Common myeloid progenitor, CD34-positive (primary cell): ENCODE results near the gene CYSLTR2.

Experiments
- CTCF ChIA-PET: fragments of 350-600 bp; sonication (Branson Sonifier 250); formaldehyde crosslinking; loops from one replicate; lab custom pipeline; 2021; ENCODE audit warnings: antibody characterized with exemption; lab: Charles Lee
- POLR2A ChIA-PET: fragments of 350-600 bp; sonication (Branson Sonifier 250); formaldehyde crosslinking; loops from one replicate; lab custom pipeline; 2021; ENCODE audit warnings: antibody characterized with exemption; lab: Charles Lee
- DNase-seq, 3 donors: peaks; one replicate each; pipeline versions ENCODE4 v3.0.0 to v3.0.0-alpha.2; 2013
- H3K27ac ChIP-seq, 2 experiments: 1 replicate in 1 of 2; 2 replicates in 1 of 2; pipeline ENCODE4 v1.7.0; 2013; ENCODE audit warnings: inconsistent platforms in 2 of 2, low read length in 2 of 2, mild to moderate bottlenecking in 2 of 2, low read depth in 1 of 2, moderate library complexity in 1 of 2; ENCODE audit not compliant: severe bottlenecking in 2 of 2, insufficient read depth in 1 of 2, poor library complexity in 1 of 2
- H3K27me3 ChIP-seq, 5 experiments: replicated peaks in 2 of 5; 1 replicate in 3 of 5; 2 replicates in 2 of 5; pipeline versions ENCODE4 v1.6.1 to v1.7.0; 2013; ENCODE audit warnings: low read length in 4 of 5, mild to moderate bottlenecking in 2 of 5, moderate library complexity in 2 of 5, inconsistent platforms in 1 of 5; ENCODE audit not compliant: insufficient read depth in 5 of 5, control insufficient read depth in 4 of 5
- H3K36me3 ChIP-seq, 4 experiments: 1 replicate in 2 of 4; 2 replicates in 2 of 4; pipeline versions ENCODE4 v1.6.1 to v1.7.0; 2013; ENCODE audit warnings: low read length in 3 of 4, control low read depth in 1 of 4, mild to moderate bottlenecking in 1 of 4; ENCODE audit not compliant: control insufficient read depth in 4 of 4, insufficient read depth in 4 of 4
- H3K4me1 ChIP-seq, 4 experiments: 1 replicate in 3 of 4; 2 replicates in 1 of 4; pipeline versions ENCODE4 v1.6.1 to v1.7.1; 2013; ENCODE audit warnings: low read length in 3 of 4, mild to moderate bottlenecking in 3 of 4, control low read depth in 1 of 4, inconsistent platforms in 1 of 4, moderate library complexity in 1 of 4; ENCODE audit not compliant: control insufficient read depth in 4 of 4, insufficient read depth in 4 of 4; ENCODE audit errors: control extremely low read depth in 1 of 4
- H3K4me3 ChIP-seq, 7 experiments: 1 replicate in 4 of 7; 2 replicates in 3 of 7; pipeline versions ENCODE4 v1.5.1 to v1.7.0; 2013; ENCODE audit warnings: mild to moderate bottlenecking in 7 of 7, low read length in 6 of 7, moderate library complexity in 6 of 7, inconsistent platforms in 2 of 7, low read depth in 2 of 7, control low read depth in 1 of 7; ENCODE audit not compliant: insufficient read depth in 4 of 7, control insufficient read depth in 1 of 7; ENCODE audit errors: extremely low read depth in 1 of 7
- H3K9me3 ChIP-seq, 5 experiments: 1 replicate in 4 of 5; 2 replicates in 1 of 5; pipeline versions ENCODE4 v1.6.1 to v1.7.1; 2013; ENCODE audit warnings: low read length in 4 of 5, mild to moderate bottlenecking in 2 of 5, inconsistent platforms in 1 of 5, low read depth in 1 of 5, moderate library complexity in 1 of 5; ENCODE audit not compliant: control insufficient read depth in 4 of 5, insufficient read depth in 2 of 5; ENCODE audit errors: control extremely low read depth in 1 of 5
- WGBS: methylation state at CpG from one replicate; pipeline ENCODE4 v1.1.5; 2013; ENCODE audit not compliant: insufficient coverage; 5-methylcytosine and 5-hydroxymethylcytosine counted together

CYSLTR2 gene

DNA sequence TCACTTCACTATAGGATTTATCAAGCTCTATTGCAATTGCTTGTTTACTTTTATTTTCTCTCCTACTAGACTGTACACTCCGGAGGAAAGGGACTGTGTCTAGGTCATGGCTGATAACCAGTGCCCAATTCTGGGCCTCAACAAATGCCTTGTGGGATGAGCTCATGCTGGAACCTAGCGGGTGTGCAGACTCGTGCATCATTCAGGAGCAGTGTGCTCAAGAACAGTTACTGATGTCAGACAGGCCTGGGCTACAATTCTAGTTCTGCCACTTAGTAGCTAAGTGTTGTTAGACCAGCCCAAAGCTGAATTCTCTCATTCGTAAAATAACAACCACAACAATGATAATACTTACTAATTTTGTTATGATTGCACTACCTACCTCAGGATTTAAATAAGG, 95.4 kb downstream of the CYSLTR2 start:
- Histone ChIP-seq H3K36me3 (no peaks in the 10 kb centered on the region), H3K4me3 (no peak overlapping the region), H3K27me3 (no peaks in the 10 kb centered on the region), H3K4me1 (peaks cover 0 to 2% (median 0%) of the 10 kb centered on the region in 4 experiments), H3K27ac (no peak overlapping the region), H3K9me3 (peaks cover 0 to 3% (median 0%) of the 10 kb centered on the region in 5 experiments)
- WGBS = 100% methylated on average over 3 of the region's 4 CpGs
- DNase-seq = no peak
- ChIA-PET POLR2A (interaction anchor here (1.2 kb wide), 1 partner anchor 11 kb away, joined by 3 read pairs; no protein-coding TSS in a partner anchor), CTCF (interaction anchor here (1.0 to 2.4 kb wide), 4 partner anchors 10 to 154 kb away, joined by 3 to 10 read pairs (median 4); no protein-coding TSS in a partner anchor)

- CTCF ChIA-PET = interaction anchor here (0.7 to 2.4 kb wide), 5 partner anchors 12 to 155 kb away, joined by 3 to 10 read pairs (median 3); no protein-coding TSS in a partner anchor
- Histone ChIP-seq H3K4me1 (peaks cover 0 to 2% (median 0%) of the 10 kb centered on the region in 4 experiments), H3K36me3 (no peaks in the 10 kb centered on the region), H3K27me3 (no peaks in the 10 kb centered on the region), H3K27ac (no peak overlapping the region), H3K4me3 (no peak overlapping the region), H3K9me3 (no peaks in the 10 kb centered on the region)
- WGBS = 77% methylated on average over 12 of the region's 15 CpGs
- POLR2A ChIA-PET = interaction anchor here (1.2 kb wide), 1 partner anchor 12 kb away, joined by 3 read pairs; no protein-coding TSS in a partner anchor
- DNase-seq = peak; percentile 16 to 62 (median 58)
Measured at GRCh38 chr13:48749699-48750473, 96.2 kb downstream of the CYSLTR2 start.

DNA sequence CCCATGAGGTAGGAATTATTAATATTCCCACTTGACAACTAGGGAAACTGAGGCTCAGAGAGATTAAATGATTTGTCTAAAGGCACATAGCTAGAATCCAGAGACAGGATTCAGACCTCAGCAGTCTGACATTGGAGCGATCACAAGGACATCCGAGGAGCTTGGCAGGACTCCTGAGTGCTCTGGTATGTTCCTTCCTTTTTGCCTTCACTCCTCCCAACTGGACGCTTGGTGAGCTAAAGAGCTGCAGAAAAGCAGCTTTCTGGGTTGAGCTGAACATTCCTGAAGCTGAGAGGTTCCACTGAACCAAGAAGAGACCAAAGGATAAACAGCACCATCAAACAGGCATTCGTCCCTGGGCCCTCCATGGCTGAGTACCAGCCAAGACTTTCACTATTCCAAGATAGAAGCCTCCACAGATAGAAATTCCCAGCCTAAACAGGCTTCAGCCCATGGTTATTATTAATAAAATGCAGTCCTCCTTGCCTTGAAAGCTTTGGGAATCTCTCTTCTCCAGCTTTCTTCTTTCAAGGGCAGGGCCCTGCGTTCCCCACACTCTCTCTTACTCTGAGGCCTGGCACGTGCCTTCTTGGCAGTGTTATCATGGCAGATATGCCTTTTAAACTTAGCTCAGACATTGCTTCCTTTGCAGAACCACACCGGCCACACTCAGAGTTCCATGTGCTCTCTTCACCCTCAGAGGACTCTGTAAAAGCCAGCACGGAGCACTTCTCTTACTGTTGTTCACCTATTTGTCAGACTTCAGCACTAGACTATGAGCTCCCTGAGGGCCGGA, 97.1 kb downstream of the CYSLTR2 start:
- Histone ChIP-seq H3K9me3 (peaks cover 0 to 3% (median 3%) of the 10 kb centered on the region in 5 experiments), H3K27ac (no peak overlapping the region), H3K4me1 (peaks cover 0 to 2% (median 0%) of the 10 kb centered on the region in 4 experiments), H3K27me3 (no peaks in the 10 kb centered on the region), H3K36me3 (no peaks in the 10 kb centered on the region), H3K4me3 (no peak overlapping the region)
- 92% methylated on average over 8 of the region's 9 CpGs for WGBS
- ChIA-PET POLR2A (interaction anchor here (0.6 kb wide), 1 partner anchor 621 kb away, joined by 4 read pairs; no protein-coding TSS in a partner anchor), CTCF (interaction anchor here (0.6 to 2.4 kb wide), 8 partner anchors 9 to 156 kb away, joined by 3 to 10 read pairs (median 4); no protein-coding TSS in a partner anchor)
- DNase-seq = no peak

DNA sequence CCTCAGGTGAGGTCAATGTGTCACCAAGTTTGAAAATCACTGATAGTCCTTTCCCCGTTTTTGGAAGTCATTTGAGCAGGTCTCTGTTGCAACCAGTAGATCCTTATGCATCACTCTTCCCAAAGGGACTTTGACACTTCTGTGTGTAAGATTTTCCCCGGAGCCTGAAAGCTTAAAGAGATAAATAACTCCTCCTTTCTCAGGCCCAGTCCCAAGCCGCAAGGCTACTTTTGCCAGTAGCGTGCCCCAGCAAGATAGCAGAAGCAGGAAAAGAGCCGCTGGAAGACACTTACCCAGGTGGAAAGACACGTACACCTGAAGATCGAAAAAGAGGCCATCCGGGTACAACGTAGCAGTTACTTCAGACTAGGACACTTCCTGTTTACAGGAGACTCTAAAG, 106.9 kb downstream of the CYSLTR2 start:
- ChIA-PET POLR2A (no interaction called here), CTCF (interaction anchor here (1.0 kb wide), 1 partner anchor 10 kb away, joined by 3 read pairs; no protein-coding TSS in a partner anchor)
- Histone ChIP-seq H3K4me3 (no peak overlapping the region), H3K27ac (no peak overlapping the region), H3K9me3 (peaks cover 4 to 20% (median 10%) of the 10 kb centered on the region in 5 experiments), H3K36me3 (no peaks in the 10 kb centered on the region), H3K4me1 (no peaks in the 10 kb centered on the region), H3K27me3 (no peaks in the 10 kb centered on the region)
- no peak for DNase-seq
- 94% methylated on average over 9 of the region's 9 CpGs for WGBS
